Epidermal melanocyte (primary cell): ENCODE results near the gene GPR157.
"Not testable (repeated sequence)": the region's sequence is repeated elsewhere in the genome, so short reads cannot be mapped to it uniquely, and the experiment has no call there.

ENCODE experiments used
- DNase-seq: peaks from one replicate; pipeline ENCODE4 v3.0.0; 2011; ENCODE audit warnings: low spot score; ENCODE audit not compliant: insufficient read length

Gene GPR157

GRCh38 chr1:9118186-9118585 lies 10.7 kb downstream of the GPR157 start:
- DNase-seq = no peak

GRCh38 chr1:9115351-9116205 lies 13.3 kb downstream of the GPR157 start:
- no peak for DNase-seq

GRCh38 chr1:9112961-9113880 lies 15.7 kb downstream of the GPR157 start:
- no peak for DNase-seq

GRCh38 chr1:9111957-9112356 lies 16.9 kb downstream of the GPR157 start:
- DNase-seq = no peak

GRCh38 chr1:9111357-9111691 lies 17.6 kb downstream of the GPR157 start:
- no peak for DNase-seq

- peak; percentile 85 for DNase-seq
Measured at GRCh38 chr1:9110669-9111356, 18.1 kb downstream of the GPR157 start.

GRCh38 chr1:9108056-9108665 lies 20.7 kb downstream of the GPR157 start:
- no peak for DNase-seq

GRCh38 chr1:9107136-9107535 lies 21.8 kb downstream of the GPR157 start:
- DNase-seq = no peak

- DNase-seq = no peak
Measured at GRCh38 chr1:9106286-9106685, 22.6 kb downstream of the GPR157 start.

GRCh38 chr1:9105336-9105867 lies 23.5 kb downstream of the GPR157 start:
- no peak for DNase-seq

GRCh38 chr1:9101510-9102146 lies 27.3 kb downstream of the GPR157 start:
- peak; percentile 69 for DNase-seq

GRCh38 chr1:9100471-9101043 lies 28.3 kb downstream of the GPR157 start:
- no peak for DNase-seq

- no peak for DNase-seq
Measured at GRCh38 chr1:9099555-9099954, 29.3 kb downstream of the GPR157 start.

- DNase-seq = no peak
Measured at GRCh38 chr1:9097947-9098705, 30.8 kb downstream of the GPR157 start.

GRCh38 chr1:9095818-9096217 lies 33.1 kb downstream of the GPR157 start:
- DNase-seq = no peak

- not testable (repeated sequence) for DNase-seq
Measured at GRCh38 chr1:9093996-9094595, 34.8 kb downstream of the GPR157 start.

GRCh38 chr1:9093581-9093980 lies 35.3 kb downstream of the GPR157 start:
- no peak for DNase-seq

- no peak for DNase-seq
Measured at GRCh38 chr1:9093091-9093490, 35.8 kb downstream of the GPR157 start.

GRCh38 chr1:9088807-9089206 lies 40.1 kb downstream of the GPR157 start:
- no peak for DNase-seq
